ENCODE data around the gene NENF. TPM values are rescaled to one million over a fixed set of nuclear protein-coding genes. Genes with fewer than 3 reads are reported as not detected.

NENF gene
- 89.8 to 145 TPM (median 137 TPM) in 5 replicates for total RNA-seq (2022; extraction: Qiagen RNA extraction; ENCODE audit: low read depth)

DNA sequence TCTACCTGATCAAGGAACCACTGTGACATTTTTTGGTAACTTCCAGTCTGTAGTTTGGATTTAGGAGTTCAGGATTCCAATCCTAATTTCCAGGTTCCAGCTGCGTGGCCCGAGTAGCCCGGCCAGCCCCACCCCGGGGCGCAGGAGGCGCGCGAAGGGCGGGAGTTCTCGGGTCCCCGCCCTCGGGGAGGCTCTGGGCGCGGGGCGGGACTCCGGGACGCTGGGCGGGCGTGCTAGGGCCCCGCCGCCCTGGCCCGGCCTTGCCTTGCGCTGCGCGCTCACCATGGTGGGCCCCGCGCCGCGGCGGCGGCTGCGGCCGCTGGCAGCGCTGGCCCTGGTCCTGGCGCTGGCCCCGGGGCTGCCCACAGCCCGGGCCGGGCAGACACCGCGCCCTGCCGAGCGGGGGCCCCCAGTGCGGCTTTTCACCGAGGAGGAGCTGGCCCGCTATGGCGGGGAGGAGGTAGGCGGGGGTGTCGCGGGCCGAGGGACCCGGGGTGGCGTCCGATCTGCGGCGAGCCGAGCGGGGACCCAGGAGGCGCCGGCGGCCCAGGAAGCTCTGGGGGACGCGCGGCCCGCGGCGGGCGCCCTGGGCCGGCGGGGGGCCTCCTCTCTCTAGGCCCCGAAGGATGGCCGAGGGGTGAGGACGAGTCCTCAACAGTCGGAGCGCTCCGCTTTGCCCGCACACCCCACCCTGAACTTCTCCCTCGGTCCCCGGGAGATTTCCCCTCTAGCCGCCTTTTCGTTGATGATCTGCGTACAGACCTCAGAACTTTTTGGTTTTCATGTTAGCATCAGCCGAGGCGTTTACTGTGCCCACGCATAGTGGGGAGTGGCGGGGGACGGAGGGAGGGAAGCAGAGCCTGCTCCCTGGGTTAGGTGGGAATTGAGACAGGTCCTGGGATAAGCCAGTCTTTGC lies at the start of gene NENF:
TSS of gene NENF (plus strand) at position 260 of the 916 bp plus-strand sequence. CDS start at position 284, 24 bp downstream.

DNA sequence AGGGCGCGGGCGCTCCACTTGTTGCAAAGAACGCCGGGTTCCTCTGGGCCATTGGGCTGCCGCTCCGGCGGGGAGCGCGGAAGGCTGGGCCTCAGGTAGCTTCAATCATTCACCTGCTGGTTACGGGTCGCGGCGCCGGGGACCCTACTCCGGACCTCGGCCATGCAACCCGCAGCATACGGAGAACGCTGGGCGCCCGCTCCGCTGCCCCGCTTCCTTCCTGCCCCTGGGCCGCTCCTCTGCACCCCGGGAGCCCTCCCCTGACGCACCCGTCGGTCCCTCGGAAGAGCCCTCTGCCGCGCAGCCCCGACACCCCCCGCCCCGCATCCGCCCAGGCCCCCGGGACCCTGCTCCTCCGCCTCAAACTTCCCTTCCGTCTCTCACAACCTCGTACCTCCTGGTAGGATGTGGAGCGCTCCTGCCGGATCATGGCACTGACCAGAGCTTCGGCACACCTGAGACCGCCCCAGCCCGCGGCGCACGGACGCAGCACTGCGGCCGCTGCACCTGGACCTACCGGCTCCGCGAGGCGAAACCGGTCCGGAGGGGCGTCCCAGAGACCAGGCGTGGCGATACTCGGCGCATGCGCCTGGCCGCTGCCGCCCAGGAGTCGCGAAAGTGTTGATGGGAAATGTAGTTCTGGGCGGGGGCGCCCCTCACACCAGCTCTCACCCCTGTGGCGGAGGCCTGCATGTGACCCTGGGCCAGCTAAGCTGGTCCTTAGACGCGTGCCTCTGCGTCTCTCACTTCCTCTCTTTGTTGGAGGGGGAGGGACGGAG lies 18.2 kb upstream of the NENF start, which contains the start of gene PACC1:
TSS of gene PACC1 (minus strand) at position 559 of the 779 bp plus-strand sequence. CDS start at position 430, 129 bp downstream.

Other genes with a start within 250 kb of the NENF start
- 15.9 to 28.0 TPM (median 23.6 TPM) in 5 replicates for gene PPP2R5A, start 147.5 kb upstream of the NENF start, total RNA-seq (2022; extraction: Qiagen RNA extraction; ENCODE audit: low read depth)
- 15.8 to 21.8 TPM (median 18.1 TPM) in 5 replicates for gene PACC1, start 18.0 kb upstream of the NENF start, total RNA-seq (2022; extraction: Qiagen RNA extraction; ENCODE audit: low read depth)
- gene ATF3, start 175.8 kb downstream of the NENF start, total RNA-seq (2022; extraction: Qiagen RNA extraction; ENCODE audit: low read depth): 28.6 to 53.8 TPM (median 38.1 TPM) in 5 replicates

Data from A549 treated with ZK216348 at 1 μM for 4 hours (cell line).